Measurements from ENCODE around the gene NHEJ1.

NHEJ1 gene

DNA sequence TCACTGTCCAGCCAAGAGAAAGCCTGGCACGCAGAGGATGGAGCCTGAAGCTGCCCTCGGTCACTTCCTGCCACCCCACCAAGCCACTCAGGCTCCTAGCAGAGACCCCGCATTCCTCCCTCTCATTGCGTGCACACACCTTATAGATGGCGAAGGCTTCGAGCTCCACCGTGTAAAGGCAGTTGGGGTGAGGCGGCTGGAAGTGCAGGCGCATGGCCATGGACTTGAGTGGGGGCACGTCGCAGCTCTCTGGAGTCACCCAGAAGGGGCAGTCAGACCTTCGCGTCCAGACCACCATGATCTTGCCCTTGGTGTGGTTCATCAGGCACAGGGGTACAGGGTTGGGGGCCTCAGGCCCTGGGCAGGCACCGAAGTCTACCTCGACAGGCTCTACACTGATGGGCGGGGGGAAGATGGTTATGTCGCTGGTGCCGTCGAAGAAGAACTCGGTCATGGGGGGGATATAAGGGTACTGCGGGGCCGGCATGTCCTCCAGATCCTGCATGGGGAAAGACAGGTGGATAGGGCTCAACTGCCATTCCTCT is 133.0 kb downstream of the NHEJ1 start:
- DNase-seq, result no peak

DNA sequence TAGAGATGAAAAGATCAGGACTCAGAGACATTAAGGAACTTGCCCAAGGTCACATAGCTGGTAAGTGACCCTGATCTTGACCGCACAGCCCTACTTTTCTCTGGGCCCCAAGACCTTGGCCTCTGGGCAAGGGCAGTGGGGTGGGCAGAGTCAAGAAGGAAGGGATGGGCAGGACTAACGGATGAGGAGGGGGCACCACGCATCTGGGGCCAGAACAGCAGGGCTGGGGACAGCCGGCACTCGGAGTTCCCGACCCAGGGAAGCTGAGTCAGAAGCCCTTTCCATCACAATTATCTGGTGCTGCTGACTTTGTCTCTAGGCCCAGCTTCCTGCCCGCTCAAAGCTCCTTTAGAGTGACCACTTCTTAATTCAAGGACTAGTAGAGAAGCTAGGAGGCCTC is 133.7 kb downstream of the NHEJ1 start:
- DNase-seq, result no peak

DNA sequence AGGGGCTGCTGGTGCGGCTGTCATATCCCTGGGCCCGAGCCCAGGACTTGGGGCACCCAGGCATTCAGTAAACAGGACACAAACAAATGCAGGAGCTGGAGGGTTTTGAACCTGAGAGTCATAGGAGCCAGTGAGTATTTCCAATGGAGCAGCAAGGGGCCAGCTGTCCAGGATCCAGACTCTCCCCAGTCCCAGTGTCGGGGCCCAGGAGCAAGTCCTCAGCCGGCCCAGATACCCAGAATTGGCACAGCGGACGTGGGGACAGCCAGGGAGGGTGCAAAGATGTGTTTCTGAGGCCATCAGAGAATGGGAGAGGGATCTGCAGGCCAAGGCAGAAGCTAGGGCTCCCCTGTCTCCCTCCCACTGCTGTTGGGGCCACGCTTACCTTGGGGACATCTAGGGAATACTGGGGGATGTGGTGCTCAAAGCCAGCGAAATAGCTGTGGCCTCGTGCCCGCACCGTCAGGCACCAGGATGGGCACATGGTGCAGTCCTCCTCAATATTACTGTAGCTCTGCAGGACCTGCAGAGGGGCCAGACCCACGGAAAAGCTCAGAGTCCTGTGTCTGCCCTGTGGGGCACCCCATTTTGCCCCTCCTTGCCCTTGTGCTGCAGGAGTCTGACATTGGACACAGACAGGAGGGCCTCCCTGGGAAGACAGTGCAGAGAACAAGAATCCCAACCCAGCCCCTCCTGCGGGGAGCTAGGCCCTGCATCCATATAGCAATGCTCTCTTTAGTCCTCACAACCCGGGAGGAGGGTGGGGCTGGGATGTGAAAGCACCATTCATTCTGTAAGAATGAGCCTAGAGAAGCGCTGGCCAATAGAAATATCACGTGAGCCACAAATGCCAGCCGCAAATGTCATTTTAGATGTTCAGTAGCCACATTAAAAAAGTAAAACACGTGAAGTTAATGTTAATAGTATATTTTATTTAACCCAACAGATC is 134.7 kb downstream of the NHEJ1 start:
- no peak for DNase-seq
